ENCODE results near the gene CPNE5.
A peak's percentile ranks its signal among the peaks of the same experiment; 100 is the strongest.

Gene CPNE5

GRCh38 chr6:36875250-36875633, 36.0 kb upstream of the CPNE5 start:
- H3K4me3 ChIP-seq (ENCODE audit: low read depth in 1 of 2, low read length in 1 of 2), result peak overlapping the region; percentile 88 to 93
- no peak for TF ChIP-seq CTCF (IDR thresholded peaks at IDR 0.05)
- H3K4me1 ChIP-seq (ENCODE audit: control insufficient read depth in 1 of 2, insufficient read depth in 1 of 2, low read depth in 1 of 2, low read length in 1 of 2), result peaks cover 18 to 19% of the 10 kb centered on the region in 2 experiments
- H3K36me3 ChIP-seq, result no peaks in the 10 kb centered on the region
- no peaks in the 10 kb centered on the region for H3K27me3 ChIP-seq
- no peaks in the 10 kb centered on the region for H3K9me3 ChIP-seq
- H3K27ac ChIP-seq, result peak overlapping the region; percentile 75

GRCh38 chr6:36874443-36875249, 35.4 kb upstream of the CPNE5 start, which contains the start of gene PPIL1:
Gene PPIL1, minus strand, starts transcription at chr6:36874803. Its CDS starts 31 bp downstream, at chr6:36874772.
- no peaks in the 10 kb centered on the region for H3K36me3 ChIP-seq
- peak within 1 kb of the TSS; percentile 88 to 93 for H3K4me3 ChIP-seq (ENCODE audit: low read depth in 1 of 2, low read length in 1 of 2)
- no peaks in the 10 kb centered on the region for H3K9me3 ChIP-seq
- peak; percentile 51 for TF ChIP-seq CTCF (IDR thresholded peaks at IDR 0.05)
- H3K4me1 ChIP-seq (ENCODE audit: control insufficient read depth in 1 of 2, insufficient read depth in 1 of 2, low read depth in 1 of 2, low read length in 1 of 2), result peaks cover 18 to 19% of the 10 kb centered on the region in 2 experiments
- no peaks in the 10 kb centered on the region for H3K27me3 ChIP-seq
- peak within 1 kb of the TSS; percentile 75 for H3K27ac ChIP-seq

- Histone ChIP-seq H3K9me3 (no peaks in the 10 kb centered on the region), H3K27me3 (no peaks in the 10 kb centered on the region), H3K36me3 (no peaks in the 10 kb centered on the region), H3K4me1 (ENCODE audit: control insufficient read depth in 1 of 2, insufficient read depth in 1 of 2, low read depth in 1 of 2, low read length in 1 of 2) (peaks cover 18 to 19% of the 10 kb centered on the region in 2 experiments), H3K4me3 (ENCODE audit: low read depth in 1 of 2, low read length in 1 of 2) (peak overlapping the region; percentile 88 to 93), H3K27ac (peak overlapping the region; percentile 75)
- TF ChIP-seq CTCF (IDR thresholded peaks at IDR 0.05), result no peak
Measured at GRCh38 chr6:36873612-36874442, 34.6 kb upstream of the CPNE5 start.

- Histone ChIP-seq H3K36me3 (no peaks in the 10 kb centered on the region), H3K4me3 (ENCODE audit: low read depth in 1 of 2, low read length in 1 of 2) (no peak overlapping the region), H3K27ac (no peak overlapping the region), H3K9me3 (no peaks in the 10 kb centered on the region), H3K27me3 (no peaks in the 10 kb centered on the region), H3K4me1 (ENCODE audit: control insufficient read depth in 1 of 2, insufficient read depth in 1 of 2, low read depth in 1 of 2, low read length in 1 of 2) (peaks cover 18 to 19% of the 10 kb centered on the region in 2 experiments)
- TF ChIP-seq CTCF (IDR thresholded peaks at IDR 0.05), result no peak
Measured at GRCh38 chr6:36873115-36873514, 33.9 kb upstream of the CPNE5 start.

- no peak for TF ChIP-seq CTCF (IDR thresholded peaks at IDR 0.05)
- Histone ChIP-seq H3K4me1 (ENCODE audit: control insufficient read depth in 1 of 2, insufficient read depth in 1 of 2, low read depth in 1 of 2, low read length in 1 of 2) (peaks cover 18 to 19% of the 10 kb centered on the region in 2 experiments), H3K36me3 (no peaks in the 10 kb centered on the region), H3K9me3 (no peaks in the 10 kb centered on the region), H3K27ac (no peak overlapping the region), H3K4me3 (ENCODE audit: low read depth in 1 of 2, low read length in 1 of 2) (no peak overlapping the region), H3K27me3 (no peaks in the 10 kb centered on the region)
Measured at GRCh38 chr6:36871686-36872085, 32.4 kb upstream of the CPNE5 start.

All from neutrophil (primary cell).